ENCODE results near the gene TNS4. TPM values are rescaled to one million over a fixed set of nuclear protein-coding genes. Genes with fewer than 3 reads are reported as not detected.

Gene TNS4
- total and polyA plus RNA-seq, 4 experiments from 2014 or later: 0.18 to 1.8 (median 0.29) TPM

DNA sequence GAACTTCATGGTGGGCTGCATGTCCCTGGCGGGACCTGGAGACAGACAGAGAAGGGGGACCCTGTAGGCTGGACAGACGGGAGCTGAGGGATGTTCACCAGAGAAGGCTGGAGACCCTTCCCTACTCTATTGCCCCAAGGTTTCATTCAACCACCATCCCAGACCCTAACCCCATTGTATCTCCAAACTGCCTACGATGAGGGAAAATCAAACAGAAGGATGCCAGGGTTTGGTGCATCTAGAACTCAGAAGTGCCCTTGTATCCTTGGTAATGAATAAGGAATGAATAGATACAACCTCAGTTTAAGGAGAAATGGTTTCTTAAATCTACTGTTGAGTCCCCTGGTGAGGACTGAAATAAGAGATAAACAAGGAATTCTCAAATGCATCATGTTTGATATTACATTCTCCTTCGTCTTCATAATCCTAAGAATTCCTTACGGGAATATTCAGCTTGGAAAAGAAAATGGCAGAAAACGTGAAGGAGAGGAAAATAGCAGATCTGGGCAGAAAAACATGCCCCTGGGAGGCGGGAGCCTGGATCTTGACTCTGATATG, 16.4 kb downstream of the TNS4 start:
- Histone ChIP-seq H3K36me3 (ENCODE audit: insufficient read depth, low read length) (no peaks in the 10 kb centered on the region), H3K4me1 (ENCODE audit: insufficient read depth, low read length) (peaks cover 84% of the 10 kb centered on the region), H3K27ac (ENCODE audit: low read depth, low read length) (no peak overlapping the region), H3K4me3 (ENCODE audit: low read length in 2 of 2) (no peak overlapping the region), H3K9me3 (ENCODE audit: control insufficient read depth in 1 of 2, low read length in 2 of 2) (no peaks in the 10 kb centered on the region), H3K27me3 (ENCODE audit: insufficient read depth, low read length) (no peaks in the 10 kb centered on the region)
- Mint-ChIP-seq H3K27me3 (no peaks in the 10 kb centered on the region), H3K36me3 (no peaks in the 10 kb centered on the region), H3K9me3 (no peaks in the 10 kb centered on the region), H3K4me3 (peak overlapping the region in 1 of 8 donors; percentile 61), H3K27ac (peak overlapping the region; percentile 58 to 100 (median 90)), H3K4me1 (peaks cover 36 to 92% (median 74%) of the 10 kb centered on the region in 4 donors)
- no peak for DNase-seq
- CTCF ChIA-PET (ENCODE audit: partially characterized antibody): interaction anchor here (1.6 to 10.1 kb wide), 3 partner anchors 9 to 47 kb away, joined by 5 to 91 read pairs (median 12); partner anchors contain the start of gene IGFBP4
- POLR2A ChIA-PET (ENCODE audit: partially characterized antibody): no interaction called here
- intact Hi-C loops (cut with micrococcal nuclease): loop anchor here (5.0 kb wide), 1 partner anchor 43 kb away; the partner anchor contains the start of gene IGFBP4

DNA sequence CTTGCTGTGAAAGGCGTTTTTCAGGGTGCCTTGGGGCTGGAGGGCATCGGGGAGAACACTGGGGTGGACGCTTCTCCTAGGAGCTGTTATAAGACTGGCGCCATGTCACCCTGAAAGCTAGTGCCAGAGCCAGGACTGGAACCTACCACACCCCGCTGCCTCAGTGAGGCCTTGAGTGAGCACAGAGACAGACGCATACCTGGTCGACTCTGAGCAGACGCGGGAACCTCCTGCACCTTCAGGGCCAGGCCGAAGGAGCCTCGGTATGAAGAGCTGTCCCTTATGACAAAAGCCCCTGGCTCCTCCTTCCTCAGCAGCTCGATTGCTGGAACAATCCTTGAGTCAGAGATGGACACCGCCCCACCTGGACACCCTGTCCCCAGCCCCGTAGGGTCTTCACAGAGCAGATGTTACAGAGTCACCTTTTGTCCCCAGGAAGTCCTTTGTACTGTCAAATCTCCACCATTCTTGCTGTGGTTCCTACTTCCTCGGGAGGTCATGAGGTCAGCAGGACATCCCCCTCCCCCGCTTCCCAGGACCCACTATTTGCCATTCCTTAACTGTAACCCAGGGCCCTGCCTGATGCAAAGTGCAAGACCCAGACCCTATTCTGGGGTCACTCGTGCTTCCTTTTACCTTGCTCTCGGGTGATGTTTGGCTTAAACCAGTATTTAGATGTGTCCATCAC, 17.0 kb downstream of the TNS4 start:
- POLR2A ChIA-PET (ENCODE audit: partially characterized antibody): interaction anchor here (0.9 kb wide), 1 partner anchor 60 kb away, joined by 3 read pairs; no protein-coding TSS in a partner anchor
- intact Hi-C loops (cut with micrococcal nuclease): loop anchor here (5.0 kb wide), 1 partner anchor 42 kb away; the partner anchor contains the start of gene IGFBP4

DNA sequence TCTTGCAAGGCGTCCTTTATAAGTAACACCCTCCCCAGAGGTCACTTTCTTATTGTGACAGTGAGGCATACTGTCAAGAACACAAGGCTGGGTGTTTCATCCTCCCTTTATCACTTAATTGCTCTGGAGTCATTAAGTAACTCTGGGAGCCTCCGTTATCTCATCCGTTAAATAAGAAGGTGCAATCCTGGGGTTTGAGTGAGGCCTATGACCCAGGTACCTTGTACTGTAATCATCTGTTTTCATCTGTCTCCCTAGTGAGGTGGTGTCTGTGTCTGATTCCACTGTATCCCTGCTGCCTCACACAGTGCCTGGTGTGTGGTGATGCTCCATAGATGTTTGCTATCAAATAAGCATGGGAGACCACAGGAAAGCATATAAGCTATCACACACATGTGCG, 17.7 kb downstream of the TNS4 start:
- Mint-ChIP-seq H3K4me3 (peak overlapping the region in 2 of 8 donors; percentile 11 to 27), H3K9me3 (no peaks in the 10 kb centered on the region), H3K4me1 (peaks cover 37 to 89% (median 73%) of the 10 kb centered on the region in 4 donors), H3K27ac (peak overlapping the region; percentile 51 to 100 (median 87)), H3K36me3 (no peaks in the 10 kb centered on the region), H3K27me3 (no peaks in the 10 kb centered on the region)
- no peak for DNase-seq
- intact Hi-C loops (cut with micrococcal nuclease): loop anchor here (5.0 kb wide), 1 partner anchor 41 kb away; the partner anchor contains the start of gene IGFBP4
- POLR2A ChIA-PET (ENCODE audit: partially characterized antibody): interaction anchor here (0.9 kb wide), 1 partner anchor 59 kb away, joined by 3 read pairs; no protein-coding TSS in a partner anchor
- Histone ChIP-seq H3K4me1 (ENCODE audit: insufficient read depth, low read length) (peaks cover 84% of the 10 kb centered on the region), H3K36me3 (ENCODE audit: insufficient read depth, low read length) (no peaks in the 10 kb centered on the region), H3K4me3 (ENCODE audit: low read length in 2 of 2) (no peak overlapping the region), H3K27me3 (ENCODE audit: insufficient read depth, low read length) (no peaks in the 10 kb centered on the region), H3K9me3 (ENCODE audit: control insufficient read depth in 1 of 2, low read length in 2 of 2) (no peaks in the 10 kb centered on the region), H3K27ac (ENCODE audit: low read depth, low read length) (no peak overlapping the region)
- CTCF ChIA-PET (ENCODE audit: partially characterized antibody): interaction anchor here (10.1 kb wide), 1 partner anchor 48 kb away, joined by 91 read pairs; no protein-coding TSS in a partner anchor

More for the DNA sequence above, 17.0 kb downstream of the TNS4 start:
- peaks cover 35 to 92% (median 74%) of the 10 kb centered on the region in 4 donors for H3K4me1 Mint-ChIP-seq
- Histone ChIP-seq H3K27ac (ENCODE audit: low read depth, low read length) (no peak overlapping the region), H3K4me3 (ENCODE audit: low read length in 2 of 2) (no peak overlapping the region), H3K9me3 (ENCODE audit: control insufficient read depth in 1 of 2, low read length in 2 of 2) (no peaks in the 10 kb centered on the region), H3K27me3 (ENCODE audit: insufficient read depth, low read length) (no peaks in the 10 kb centered on the region), H3K4me1 (ENCODE audit: insufficient read depth, low read length) (peaks cover 84% of the 10 kb centered on the region), H3K36me3 (ENCODE audit: insufficient read depth, low read length) (no peaks in the 10 kb centered on the region)
- H3K36me3 Mint-ChIP-seq: no peaks in the 10 kb centered on the region
- H3K27ac Mint-ChIP-seq: peak overlapping the region; percentile 58 to 100 (median 92)
- peak overlapping the region in 1 of 8 donors; percentile 25 for H3K4me3 Mint-ChIP-seq
- DNase-seq: no peak
- no peaks in the 10 kb centered on the region for H3K27me3 Mint-ChIP-seq
- no peaks in the 10 kb centered on the region for H3K9me3 Mint-ChIP-seq
- CTCF ChIA-PET (ENCODE audit: partially characterized antibody): interaction anchor here (2.6 to 10.1 kb wide), 2 partner anchors 8 to 48 kb away, joined by 12 to 91 read pairs; no protein-coding TSS in a partner anchor

DNA sequence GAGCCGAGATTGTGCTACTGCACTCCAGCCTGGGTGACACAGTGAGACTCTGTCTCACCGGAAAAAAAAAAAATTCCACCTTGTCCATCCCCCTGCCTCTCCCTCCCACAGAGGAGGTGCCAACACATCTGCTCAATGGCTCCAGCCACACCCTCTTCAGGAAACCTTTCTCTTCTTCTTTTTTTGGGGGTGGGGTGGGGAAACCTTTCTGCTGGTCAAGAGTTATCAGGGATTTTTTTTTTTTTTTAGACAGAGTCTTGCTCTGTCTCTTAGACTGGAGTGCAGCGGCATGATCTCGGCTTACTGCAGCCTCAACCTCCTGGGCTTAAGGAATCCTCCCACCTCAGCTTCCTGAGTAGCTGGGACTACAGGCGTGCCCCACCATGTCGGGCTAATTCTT, 18.7 kb downstream of the TNS4 start:
- no peaks in the 10 kb centered on the region for H3K36me3 Mint-ChIP-seq
- intact Hi-C loops (cut with micrococcal nuclease): loop anchor here (5.0 kb wide), 1 partner anchor 40 kb away; the partner anchor contains the start of gene IGFBP4
- no peak overlapping the region for H3K4me3 ChIP-seq (ENCODE audit: low read length in 2 of 2)
- POLR2A ChIA-PET (ENCODE audit: partially characterized antibody): interaction anchor here (0.6 to 7.0 kb wide), 4 partner anchors 35 to 372 kb away, joined by 3 to 192 read pairs (median 28); no protein-coding TSS in a partner anchor
- no peaks in the 10 kb centered on the region for H3K9me3 ChIP-seq (ENCODE audit: control insufficient read depth in 1 of 2, low read length in 2 of 2)
- no peaks in the 10 kb centered on the region for H3K27me3 ChIP-seq (ENCODE audit: insufficient read depth, low read length)
- H3K27ac Mint-ChIP-seq: peak overlapping the region; percentile 97 to 100 (median 99)
- CTCF ChIA-PET (ENCODE audit: partially characterized antibody): interaction anchor here (1.4 to 10.1 kb wide), 4 partner anchors 19 to 77 kb away, joined by 3 to 91 read pairs (median 8); no protein-coding TSS in a partner anchor
- DNase-seq: no peak
- H3K4me3 Mint-ChIP-seq: peak overlapping the region in 3 of 8 donors; percentile 4 to 43 (median 40)
- peak overlapping the region; percentile 83 for H3K27ac ChIP-seq (ENCODE audit: low read depth, low read length)
- peaks cover 91% of the 10 kb centered on the region for H3K4me1 ChIP-seq (ENCODE audit: insufficient read depth, low read length)
- H3K4me1 Mint-ChIP-seq: peaks cover 37 to 92% (median 68%) of the 10 kb centered on the region in 4 donors
- H3K27me3 Mint-ChIP-seq: no peaks in the 10 kb centered on the region
- H3K9me3 Mint-ChIP-seq: no peaks in the 10 kb centered on the region
- H3K36me3 ChIP-seq (ENCODE audit: insufficient read depth, low read length): no peaks in the 10 kb centered on the region

DNA sequence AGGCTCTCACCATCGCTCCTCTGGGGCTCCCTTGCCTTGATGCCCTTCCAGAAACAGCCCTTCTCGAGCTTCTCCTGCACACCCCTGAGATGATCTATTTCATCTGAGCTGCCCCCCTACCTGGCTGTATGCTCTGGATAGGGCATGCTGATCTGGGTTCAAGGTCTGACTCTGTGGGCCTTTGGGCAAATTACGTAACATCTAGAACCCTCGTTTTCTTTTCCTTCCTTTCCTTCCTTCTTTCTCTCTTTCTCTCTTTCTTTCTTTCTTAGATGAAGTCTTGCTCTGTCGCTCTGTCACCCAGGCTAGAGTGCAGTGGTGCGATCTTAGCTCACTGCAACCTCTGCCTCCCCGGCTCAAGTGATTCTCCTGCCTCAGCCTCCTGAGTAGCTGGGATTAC, 20.3 kb downstream of the TNS4 start:
- peak overlapping the region; percentile 49 to 78 (median 73) for H3K4me3 Mint-ChIP-seq
- H3K27me3 ChIP-seq (ENCODE audit: insufficient read depth, low read length): no peaks in the 10 kb centered on the region
- no peaks in the 10 kb centered on the region for H3K36me3 ChIP-seq (ENCODE audit: insufficient read depth, low read length)
- CTCF ChIA-PET (ENCODE audit: partially characterized antibody): interaction anchor here (1.0 to 10.1 kb wide), 6 partner anchors 36 to 134 kb away, joined by 3 to 91 read pairs (median 4); no protein-coding TSS in a partner anchor
- H3K4me3 ChIP-seq (ENCODE audit: low read length in 2 of 2): peak overlapping the region in 1 of 2 donors; percentile 8
- H3K27me3 Mint-ChIP-seq: no peaks in the 10 kb centered on the region
- H3K4me1 Mint-ChIP-seq: peaks cover 32 to 87% (median 58%) of the 10 kb centered on the region in 4 donors
- peak overlapping the region; percentile 97 to 100 (median 99) for H3K27ac Mint-ChIP-seq
- H3K9me3 Mint-ChIP-seq: peaks cover 0 to 2% (median 0%) of the 10 kb centered on the region in 8 donors
- peak overlapping the region; percentile 83 for H3K27ac ChIP-seq (ENCODE audit: low read depth, low read length)
- no peak for DNase-seq
- POLR2A ChIA-PET (ENCODE audit: partially characterized antibody): interaction anchor here (0.6 to 7.0 kb wide), 30 partner anchors 9 to 167 kb away, joined by 3 to 192 read pairs (median 4); partner anchors contain the start of genes IGFBP4, SMARCE1, TNS4 and TOP2A
- H3K4me1 ChIP-seq (ENCODE audit: insufficient read depth, low read length): peaks cover 97% of the 10 kb centered on the region
- H3K9me3 ChIP-seq (ENCODE audit: control insufficient read depth in 1 of 2, low read length in 2 of 2): no peaks in the 10 kb centered on the region
- intact Hi-C loops (cut with micrococcal nuclease): loop anchor here (2.0 to 5.0 kb wide), 2 partner anchors 39 to 60 kb away; partner anchors contain the start of gene IGFBP4
- H3K36me3 Mint-ChIP-seq: no peaks in the 10 kb centered on the region

DNA sequence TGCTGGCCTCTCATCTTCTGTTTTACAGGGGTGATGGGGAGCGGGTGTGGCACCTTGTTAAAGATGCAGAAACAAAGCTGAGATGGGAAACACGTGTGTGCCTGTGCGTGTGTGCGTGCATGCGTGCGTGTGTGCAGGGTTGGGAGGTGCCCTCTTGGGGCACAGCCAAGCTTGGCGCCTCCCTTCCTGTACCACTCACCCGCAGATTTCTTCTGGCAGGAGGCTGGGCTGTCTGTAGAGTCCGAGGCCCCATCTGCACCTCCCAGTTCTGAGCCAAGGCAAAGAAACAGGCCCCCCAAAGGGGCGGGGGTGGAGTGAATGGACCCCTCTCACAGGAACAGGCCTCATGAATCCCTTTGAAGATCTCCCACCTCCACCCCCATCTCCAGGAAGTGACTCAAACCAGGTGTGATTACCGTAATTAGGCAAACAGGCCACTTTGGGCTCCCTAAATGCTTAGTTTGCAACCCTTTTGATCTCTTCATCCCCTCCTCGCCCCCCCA, 20.9 kb downstream of the TNS4 start:
- POLR2A ChIA-PET (ENCODE audit: partially characterized antibody): interaction anchor here (0.6 to 7.0 kb wide), 34 partner anchors 8 to 1208 kb away, joined by 3 to 192 read pairs (median 4); partner anchors contain the start of genes EIF1, IGFBP4, SMARCE1 and TNS4

More for the DNA sequence above, 20.9 kb downstream of the TNS4 start:
- peak overlapping the region in 1 of 2 donors; percentile 26 for H3K4me3 ChIP-seq (ENCODE audit: low read length in 2 of 2)
- H3K27me3 ChIP-seq (ENCODE audit: insufficient read depth, low read length): no peaks in the 10 kb centered on the region
- intact Hi-C loops (cut with micrococcal nuclease): loop anchor here (1.0 to 5.0 kb wide), 6 partner anchors 9 to 80 kb away; partner anchors contain the start of gene IGFBP4
- Mint-ChIP-seq H3K27ac (peak overlapping the region; percentile 97 to 100 (median 99)), H3K9me3 (peaks cover 0 to 2% (median 0%) of the 10 kb centered on the region in 8 donors), H3K27me3 (no peaks in the 10 kb centered on the region), H3K4me3 (peak overlapping the region; percentile 49 to 78 (median 73)), H3K4me1 (peaks cover 31 to 83% (median 55%) of the 10 kb centered on the region in 4 donors), H3K36me3 (no peaks in the 10 kb centered on the region)
- no peaks in the 10 kb centered on the region for H3K9me3 ChIP-seq (ENCODE audit: control insufficient read depth in 1 of 2, low read length in 2 of 2)
- H3K4me1 ChIP-seq (ENCODE audit: insufficient read depth, low read length): peaks cover 91% of the 10 kb centered on the region
- DNase-seq: peak; percentile 92 to 96 (median 95)
- no peaks in the 10 kb centered on the region for H3K36me3 ChIP-seq (ENCODE audit: insufficient read depth, low read length)
- CTCF ChIA-PET (ENCODE audit: partially characterized antibody): interaction anchor here (1.0 to 10.1 kb wide), 7 partner anchors 9 to 135 kb away, joined by 3 to 91 read pairs (median 5); no protein-coding TSS in a partner anchor
- peak overlapping the region; percentile 83 for H3K27ac ChIP-seq (ENCODE audit: low read depth, low read length)
